Astrocyte of the cerebellum (primary cell): Measurements from ENCODE around the gene CIAO3.

Experiments used
- DNase-seq: peaks from one replicate; pipeline ENCODE4 v3.0.0-alpha.2; 2011; ENCODE audit warnings: low read depth
- H3K4me3 ChIP-seq: 2 replicates; pipeline ENCODE4 v1.5.1; 2011; ENCODE audit warnings: mild to moderate bottlenecking, low read depth, low read length, moderate library complexity
- CTCF ChIP-seq: IDR thresholded peaks from 2 replicates; pipeline ENCODE4 v1.5.1; 2012; ENCODE audit warnings: low read length, low read depth, moderate library complexity, mild to moderate bottlenecking; ENCODE audit errors: missing control alignments
- in situ Hi-C: cut with HindIII; loops from 2 replicates; pipeline ENCODE4 v1.10.0; 2017; ENCODE audit warnings: low sequenced_read_pairs

Gene CIAO3

GRCh38 chr16:734208-734980, 6.4 kb downstream of the CIAO3 start:
- in situ Hi-C loops, result no loop called here
- no peak for DNase-seq
- no peak for TF ChIP-seq CTCF
- H3K4me3 ChIP-seq, result no peak overlapping the region

GRCh38 chr16:733382-734207, 7.2 kb downstream of the CIAO3 start:
- TF ChIP-seq CTCF, result no peak
- H3K4me3 ChIP-seq, result no peak overlapping the region
- in situ Hi-C loops, result no loop called here
- DNase-seq, result no peak

GRCh38 chr16:732936-733335, 7.9 kb downstream of the CIAO3 start:
- TF ChIP-seq CTCF, result no peak
- in situ Hi-C loops, result no loop called here
- no peak for DNase-seq
- no peak overlapping the region for H3K4me3 ChIP-seq

GRCh38 chr16:732332-732731, 8.5 kb downstream of the CIAO3 start:
- TF ChIP-seq CTCF, result no peak
- in situ Hi-C loops, result no loop called here
- no peak for DNase-seq
- no peak overlapping the region for H3K4me3 ChIP-seq

- H3K4me3 ChIP-seq, result no peak overlapping the region
- no peak for TF ChIP-seq CTCF
- in situ Hi-C loops, result no loop called here
- no peak for DNase-seq
These were observed 9.9 kb downstream of the CIAO3 start for GRCh38 chr16:730666-731509.
